Measurements from ENCODE around the gene PARP16. TPM values are rescaled to one million over a fixed set of nuclear protein-coding genes. Genes with fewer than 3 reads are reported as not detected.

The PARP16 gene
- total and polyA plus RNA-seq, 8 donors = 3.1 to 7.5 (median 5.5) TPM

DNA sequence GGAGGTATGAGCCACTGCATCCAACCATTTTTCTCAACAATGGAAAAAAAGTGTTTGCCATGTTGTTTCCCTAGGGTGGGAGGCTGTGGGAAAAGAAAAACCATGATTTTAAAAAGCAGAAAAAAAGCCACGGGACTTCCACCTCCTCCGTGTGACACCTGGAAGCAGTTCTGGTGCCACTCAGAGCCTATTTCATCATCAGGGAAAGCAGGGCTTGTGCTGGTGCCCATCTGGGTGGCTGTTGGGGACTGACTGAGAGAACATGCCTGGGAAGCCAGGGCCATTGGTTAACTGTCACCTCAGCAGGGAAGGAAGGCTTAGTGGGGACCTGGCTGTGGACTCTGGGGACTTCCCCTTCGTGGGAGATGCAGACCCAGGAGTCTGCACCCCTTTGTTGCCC lies 25.1 kb upstream of the PARP16 start:
- H3K27ac ChIP-seq = no peak overlapping the region
- ATAC-seq = no peak
- H3K27me3 ChIP-seq = no peaks in the 10 kb centered on the region
- DNase-seq = no peak
- no peaks in the 10 kb centered on the region for H3K36me3 ChIP-seq
- TF ChIP-seq, protein P1, sequence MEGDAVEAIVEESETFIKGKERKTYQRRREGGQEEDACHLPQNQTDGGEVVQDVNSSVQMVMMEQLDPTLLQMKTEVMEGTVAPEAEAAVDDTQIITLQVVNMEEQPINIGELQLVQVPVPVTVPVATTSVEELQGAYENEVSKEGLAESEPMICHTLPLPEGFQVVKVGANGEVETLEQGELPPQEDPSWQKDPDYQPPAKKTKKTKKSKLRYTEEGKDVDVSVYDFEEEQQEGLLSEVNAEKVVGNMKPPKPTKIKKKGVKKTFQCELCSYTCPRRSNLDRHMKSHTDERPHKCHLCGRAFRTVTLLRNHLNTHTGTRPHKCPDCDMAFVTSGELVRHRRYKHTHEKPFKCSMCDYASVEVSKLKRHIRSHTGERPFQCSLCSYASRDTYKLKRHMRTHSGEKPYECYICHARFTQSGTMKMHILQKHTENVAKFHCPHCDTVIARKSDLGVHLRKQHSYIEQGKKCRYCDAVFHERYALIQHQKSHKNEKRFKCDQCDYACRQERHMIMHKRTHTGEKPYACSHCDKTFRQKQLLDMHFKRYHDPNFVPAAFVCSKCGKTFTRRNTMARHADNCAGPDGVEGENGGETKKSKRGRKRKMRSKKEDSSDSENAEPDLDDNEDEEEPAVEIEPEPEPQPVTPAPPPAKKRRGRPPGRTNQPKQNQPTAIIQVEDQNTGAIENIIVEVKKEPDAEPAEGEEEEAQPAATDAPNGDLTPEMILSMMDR (IDR thresholded peaks at IDR 0.05) = no peak
- H3K4me1 ChIP-seq = no peaks in the 10 kb centered on the region
- no peak for FAIRE-seq
- intact Hi-C loops (cut with DNase I) = loop anchor here in 1 of 3 donors (10.0 kb wide), 1 partner anchor 73 kb away; no protein-coding TSS in a partner anchor
- no peaks in the 10 kb centered on the region for H3K9me3 ChIP-seq
- 34 to 41% methylated on average over 3 of the region's 3 CpGs for WGBS, 2 donors
- no peak overlapping the region for H3K4me3 ChIP-seq

DNA sequence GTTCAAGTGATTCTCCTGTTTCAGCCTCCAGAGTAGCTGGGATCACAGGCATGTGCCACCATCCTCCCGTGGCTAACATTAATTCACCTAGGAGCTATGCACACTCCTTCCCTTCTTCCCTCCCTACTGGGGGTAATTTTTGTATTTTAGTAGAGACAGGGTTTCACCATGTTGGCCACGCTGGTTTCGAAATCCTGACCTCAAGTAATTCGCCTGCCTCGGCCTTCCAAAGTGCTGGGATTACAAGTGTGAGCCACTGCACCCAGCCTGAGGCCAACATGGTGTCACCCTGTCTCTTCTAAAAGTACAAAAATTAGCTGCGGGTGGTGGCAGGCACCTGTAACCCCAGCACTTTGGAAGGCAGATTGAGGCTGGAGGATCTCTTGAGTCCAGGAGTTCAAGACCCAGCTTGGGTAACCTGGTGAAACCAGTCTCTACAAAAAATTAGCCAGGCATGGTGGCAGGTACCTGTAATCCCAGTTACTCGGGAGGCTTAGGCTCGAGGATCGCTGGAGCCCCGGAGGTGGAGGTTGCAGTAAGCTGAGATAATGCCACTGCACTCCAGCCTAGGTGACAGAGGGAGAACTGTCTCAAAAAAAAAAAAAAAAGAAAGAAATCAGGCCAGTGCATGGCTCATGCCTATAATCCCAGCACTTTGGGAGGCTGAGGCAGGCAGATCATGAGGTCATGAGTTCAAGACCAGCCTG lies 23.9 kb upstream of the PARP16 start:
- WGBS, 2 donors = 83 to 92% methylated on average over 10 of the region's 10 CpGs
- FAIRE-seq = no peak
- Histone ChIP-seq H3K27ac (no peak overlapping the region), H3K27me3 (no peaks in the 10 kb centered on the region), H3K4me3 (no peak overlapping the region), H3K9me3 (no peaks in the 10 kb centered on the region), H3K36me3 (no peaks in the 10 kb centered on the region), H3K4me1 (no peaks in the 10 kb centered on the region)
- ATAC-seq = no peak
- DNase-seq = no peak
- intact Hi-C loops (cut with DNase I) = loop anchor here in 1 of 3 donors (10.0 kb wide), 1 partner anchor 74 kb away; no protein-coding TSS in a partner anchor
- TF ChIP-seq, protein P1 (IDR thresholded peaks at IDR 0.05) = no peak

DNA sequence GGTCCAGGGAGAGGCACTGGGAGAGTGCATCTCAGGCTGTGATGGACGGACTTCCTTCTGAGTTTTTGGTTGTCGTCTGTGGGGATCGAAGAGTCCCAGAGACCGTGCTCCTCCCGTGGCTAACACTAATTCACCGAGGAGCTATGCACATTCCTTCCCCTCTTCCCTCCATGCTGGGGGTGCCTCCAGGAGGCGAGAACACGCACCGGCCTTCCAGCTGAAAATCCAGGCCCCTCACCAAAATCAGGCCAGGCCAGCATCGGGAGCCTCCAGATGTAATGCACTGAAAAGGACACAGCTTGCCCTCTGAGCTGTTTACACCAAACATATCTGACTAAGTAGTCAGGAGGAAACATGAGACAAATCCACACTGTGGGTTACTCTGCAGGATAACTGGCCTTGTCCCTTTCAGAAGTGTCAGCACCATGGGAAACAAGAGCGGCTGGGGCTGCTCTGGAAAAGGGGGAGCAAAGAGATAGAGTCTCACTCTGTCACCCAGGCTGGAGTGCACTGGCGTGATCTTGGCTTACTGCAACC lies 23.3 kb upstream of the PARP16 start:
- WGBS, 2 donors = 84 to 87% methylated on average over 12 of the region's 12 CpGs
- TF ChIP-seq, protein P1 (IDR thresholded peaks at IDR 0.05) = no peak
- Histone ChIP-seq H3K9me3 (no peaks in the 10 kb centered on the region), H3K27ac (no peak overlapping the region), H3K4me3 (no peak overlapping the region), H3K36me3 (no peaks in the 10 kb centered on the region), H3K27me3 (no peaks in the 10 kb centered on the region), H3K4me1 (no peaks in the 10 kb centered on the region)
- intact Hi-C loops (cut with DNase I) = loop anchor here in 1 of 3 donors (10.0 kb wide), 1 partner anchor 75 kb away; no protein-coding TSS in a partner anchor
- no peak for ATAC-seq
- DNase-seq = no peak
- no peak for FAIRE-seq

DNA sequence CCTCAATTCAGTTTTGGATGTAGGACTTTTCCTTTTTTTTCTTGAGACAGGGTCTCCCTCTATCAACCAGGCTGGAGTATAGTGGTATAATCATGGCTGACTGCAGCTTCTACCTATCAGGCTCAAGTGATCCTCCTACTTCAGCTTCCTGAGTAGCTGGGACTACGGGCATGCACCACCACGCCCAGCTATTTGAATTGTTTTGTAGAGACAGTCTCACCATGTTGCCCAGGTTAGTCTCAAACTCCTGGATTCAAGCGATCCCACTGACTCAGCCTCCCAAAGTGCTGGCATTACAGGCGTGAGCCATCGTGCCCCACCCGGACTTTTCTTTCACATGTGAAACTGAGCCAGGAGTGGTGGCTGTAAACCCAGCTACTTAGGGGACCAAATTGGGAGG lies 21.3 kb upstream of the PARP16 start:
- Histone ChIP-seq H3K4me3 (no peak overlapping the region), H3K36me3 (no peaks in the 10 kb centered on the region), H3K4me1 (peaks cover 4 to 6% (median 5%) of the 10 kb centered on the region in 3 donors), H3K9me3 (no peaks in the 10 kb centered on the region), H3K27me3 (no peaks in the 10 kb centered on the region), H3K27ac (no peak overlapping the region)
- ATAC-seq (no peak), FAIRE-seq (no peak), DNase-seq (no peak)
- intact Hi-C loops (cut with DNase I) = no loop called here
- WGBS, 2 donors = 79 to 84% methylated on average over 6 of the region's 6 CpGs
- TF ChIP-seq, protein P1 (IDR thresholded peaks at IDR 0.05) = no peak

DNA sequence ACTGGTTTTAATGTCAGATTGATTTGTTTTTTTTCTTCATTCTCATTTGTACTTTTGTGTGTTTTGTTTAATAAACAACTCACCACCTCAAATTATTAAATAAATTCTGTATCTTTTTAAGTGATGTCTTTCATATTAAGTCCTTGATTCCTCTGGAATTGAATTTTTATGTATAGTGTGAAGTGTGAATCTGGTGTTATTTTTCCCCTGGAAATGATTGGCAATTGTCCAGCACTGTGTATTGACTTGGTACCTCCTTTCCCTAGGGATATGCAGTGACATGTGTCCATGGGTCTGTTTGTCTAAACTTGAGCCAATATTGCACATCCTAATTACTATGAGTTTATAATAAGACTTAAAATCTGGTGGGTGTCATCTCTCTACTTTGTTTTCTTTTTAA lies 19.9 kb upstream of the PARP16 start:
- Histone ChIP-seq H3K4me3 (no peak overlapping the region), H3K9me3 (no peaks in the 10 kb centered on the region), H3K27me3 (no peaks in the 10 kb centered on the region), H3K27ac (no peak overlapping the region), H3K36me3 (no peaks in the 10 kb centered on the region), H3K4me1 (peaks cover 4 to 6% (median 5%) of the 10 kb centered on the region in 3 donors)
- ATAC-seq (no peak), DNase-seq (no peak), FAIRE-seq (no peak)
- intact Hi-C loops (cut with DNase I) = no loop called here
- TF ChIP-seq, protein P1 (IDR thresholded peaks at IDR 0.05) = no peak

Data from pancreas (tissue), 10 donors.